ENCODE results near the gene CYP4F12. TPM values are rescaled to one million over a fixed set of nuclear protein-coding genes. Genes with fewer than 3 reads are reported as not detected.
"Not testable (repeated sequence)": the region's sequence is repeated elsewhere in the genome, so short reads cannot be mapped to it uniquely, and the experiment has no call there.

Gene CYP4F12
- total and polyA plus RNA-seq, 4 donors, result 14.6 to 64.0 (median 25.0) TPM

DNA sequence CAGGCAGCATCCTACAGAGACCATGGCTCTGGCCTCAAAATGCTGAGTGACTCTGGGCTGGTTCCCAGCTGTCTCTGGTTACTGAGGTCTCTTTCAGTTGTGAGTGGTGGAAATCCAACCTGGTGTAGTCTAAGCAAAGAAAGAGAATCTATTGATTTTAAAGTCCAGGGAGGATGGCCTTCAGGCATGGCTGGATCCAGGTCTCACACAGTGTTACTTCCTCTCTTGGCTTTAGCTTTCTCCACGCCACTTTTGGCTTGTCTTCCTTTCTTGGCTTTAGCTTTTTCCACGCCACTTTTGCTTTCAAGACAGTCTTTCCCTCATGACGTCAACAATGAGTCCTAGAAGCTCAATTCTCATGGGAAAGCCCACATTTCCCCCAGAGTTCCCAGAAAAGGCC is 28.1 kb upstream of the CYP4F12 start:
- 44% methylated on average over 3 of the region's 3 CpGs for WGBS
- Histone ChIP-seq H3K27me3 (ENCODE audit: control insufficient read depth in 4 of 4, insufficient read depth in 4 of 4, low read length in 3 of 4) (no peaks in the 10 kb centered on the region), H3K4me1 (ENCODE audit: control insufficient read depth in 4 of 4, insufficient read depth in 4 of 4, low read length in 3 of 4) (peaks cover 8 to 73% (median 60%) of the 10 kb centered on the region in 4 donors), H3K9ac (ENCODE audit: low read depth in 1 of 2, low read length in 2 of 2) (no peak overlapping the region), H3K9me3 (ENCODE audit: control insufficient read depth in 4 of 4, low read length in 3 of 4) (no peaks in the 10 kb centered on the region), H3K36me3 (ENCODE audit: control insufficient read depth in 4 of 4, insufficient read depth in 3 of 4, low read depth in 1 of 4, low read length in 3 of 4) (peaks cover 0 to 33% (median 23%) of the 10 kb centered on the region in 4 donors), H3K4me3 (ENCODE audit: low read depth in 1 of 3, low read length in 3 of 3) (peak overlapping the region in 2 of 3 donors; percentile 17 to 94), H3K27ac (ENCODE audit: low read depth in 1 of 2, low read length in 2 of 2) (peak overlapping the region; percentile 78 to 99)
- DNase-seq (ENCODE audit: low spot score), result no peak
- no peak for TF ChIP-seq HNF4G (IDR thresholded peaks at IDR 0.05)
- TF ChIP-seq, protein P1, sequence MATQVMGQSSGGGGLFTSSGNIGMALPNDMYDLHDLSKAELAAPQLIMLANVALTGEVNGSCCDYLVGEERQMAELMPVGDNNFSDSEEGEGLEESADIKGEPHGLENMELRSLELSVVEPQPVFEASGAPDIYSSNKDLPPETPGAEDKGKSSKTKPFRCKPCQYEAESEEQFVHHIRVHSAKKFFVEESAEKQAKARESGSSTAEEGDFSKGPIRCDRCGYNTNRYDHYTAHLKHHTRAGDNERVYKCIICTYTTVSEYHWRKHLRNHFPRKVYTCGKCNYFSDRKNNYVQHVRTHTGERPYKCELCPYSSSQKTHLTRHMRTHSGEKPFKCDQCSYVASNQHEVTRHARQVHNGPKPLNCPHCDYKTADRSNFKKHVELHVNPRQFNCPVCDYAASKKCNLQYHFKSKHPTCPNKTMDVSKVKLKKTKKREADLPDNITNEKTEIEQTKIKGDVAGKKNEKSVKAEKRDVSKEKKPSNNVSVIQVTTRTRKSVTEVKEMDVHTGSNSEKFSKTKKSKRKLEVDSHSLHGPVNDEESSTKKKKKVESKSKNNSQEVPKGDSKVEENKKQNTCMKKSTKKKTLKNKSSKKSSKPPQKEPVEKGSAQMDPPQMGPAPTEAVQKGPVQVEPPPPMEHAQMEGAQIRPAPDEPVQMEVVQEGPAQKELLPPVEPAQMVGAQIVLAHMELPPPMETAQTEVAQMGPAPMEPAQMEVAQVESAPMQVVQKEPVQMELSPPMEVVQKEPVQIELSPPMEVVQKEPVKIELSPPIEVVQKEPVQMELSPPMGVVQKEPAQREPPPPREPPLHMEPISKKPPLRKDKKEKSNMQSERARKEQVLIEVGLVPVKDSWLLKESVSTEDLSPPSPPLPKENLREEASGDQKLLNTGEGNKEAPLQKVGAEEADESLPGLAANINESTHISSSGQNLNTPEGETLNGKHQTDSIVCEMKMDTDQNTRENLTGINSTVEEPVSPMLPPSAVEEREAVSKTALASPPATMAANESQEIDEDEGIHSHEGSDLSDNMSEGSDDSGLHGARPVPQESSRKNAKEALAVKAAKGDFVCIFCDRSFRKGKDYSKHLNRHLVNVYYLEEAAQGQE (IDR thresholded peaks at IDR 0.05), result no peak

DNA sequence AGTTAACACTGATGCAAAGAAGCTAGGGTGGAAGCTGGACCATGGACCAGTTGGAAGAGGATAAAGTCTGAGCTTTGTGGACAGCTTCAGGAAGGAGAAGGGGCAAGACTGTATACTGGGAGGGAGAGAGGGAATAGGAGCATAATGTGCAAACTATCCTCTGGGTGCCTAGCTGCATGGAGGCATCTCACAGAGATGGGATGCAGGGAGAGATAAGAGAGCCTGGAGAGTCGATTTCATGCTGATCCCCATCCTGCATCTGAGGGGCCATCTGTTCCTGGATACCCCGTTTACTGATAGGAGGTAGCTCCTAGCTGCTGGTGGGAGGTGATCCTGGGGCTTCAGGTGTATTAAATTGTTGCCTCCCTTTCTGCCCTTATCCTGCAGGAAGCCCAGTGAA is 23.4 kb upstream of the CYP4F12 start:
- DNase-seq (ENCODE audit: low spot score), result no peak
- Histone ChIP-seq H3K27me3 (ENCODE audit: control insufficient read depth in 4 of 4, insufficient read depth in 4 of 4, low read length in 3 of 4) (no peaks in the 10 kb centered on the region), H3K9ac (ENCODE audit: low read depth in 1 of 2, low read length in 2 of 2) (no peak overlapping the region), H3K9me3 (ENCODE audit: control insufficient read depth in 4 of 4, low read length in 3 of 4) (no peaks in the 10 kb centered on the region), H3K4me3 (ENCODE audit: low read depth in 1 of 3, low read length in 3 of 3) (no peak overlapping the region), H3K27ac (ENCODE audit: low read depth in 1 of 2, low read length in 2 of 2) (no peak overlapping the region), H3K36me3 (ENCODE audit: control insufficient read depth in 4 of 4, insufficient read depth in 3 of 4, low read depth in 1 of 4, low read length in 3 of 4) (peaks cover 10 to 50% (median 34%) of the 10 kb centered on the region in 4 donors), H3K4me1 (ENCODE audit: control insufficient read depth in 4 of 4, insufficient read depth in 4 of 4, low read length in 3 of 4) (peaks cover 13 to 68% (median 44%) of the 10 kb centered on the region in 4 donors)
- WGBS, result 85% methylated on average over 2 of the region's 2 CpGs
- TF ChIP-seq, protein P2, sequence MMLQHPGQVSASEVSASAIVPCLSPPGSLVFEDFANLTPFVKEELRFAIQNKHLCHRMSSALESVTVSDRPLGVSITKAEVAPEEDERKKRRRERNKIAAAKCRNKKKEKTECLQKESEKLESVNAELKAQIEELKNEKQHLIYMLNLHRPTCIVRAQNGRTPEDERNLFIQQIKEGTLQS (IDR thresholded peaks at IDR 0.05), result no peak
- TF ChIP-seq JUND (IDR thresholded peaks at IDR 0.05) (no peak), EGR1 (IDR thresholded peaks at IDR 0.05; ENCODE audit: low read depth in 2 of 2) (no peak), SP1 (IDR thresholded peaks at IDR 0.05) (no peak), NR2F2 (IDR thresholded peaks at IDR 0.05) (no peak), FOXA1 (IDR thresholded peaks at IDR 0.05) (no peak), RXRA (IDR thresholded peaks at IDR 0.05) (no peak), HNF4G (IDR thresholded peaks at IDR 0.05) (no peak)
- TF ChIP-seq, protein P3, sequence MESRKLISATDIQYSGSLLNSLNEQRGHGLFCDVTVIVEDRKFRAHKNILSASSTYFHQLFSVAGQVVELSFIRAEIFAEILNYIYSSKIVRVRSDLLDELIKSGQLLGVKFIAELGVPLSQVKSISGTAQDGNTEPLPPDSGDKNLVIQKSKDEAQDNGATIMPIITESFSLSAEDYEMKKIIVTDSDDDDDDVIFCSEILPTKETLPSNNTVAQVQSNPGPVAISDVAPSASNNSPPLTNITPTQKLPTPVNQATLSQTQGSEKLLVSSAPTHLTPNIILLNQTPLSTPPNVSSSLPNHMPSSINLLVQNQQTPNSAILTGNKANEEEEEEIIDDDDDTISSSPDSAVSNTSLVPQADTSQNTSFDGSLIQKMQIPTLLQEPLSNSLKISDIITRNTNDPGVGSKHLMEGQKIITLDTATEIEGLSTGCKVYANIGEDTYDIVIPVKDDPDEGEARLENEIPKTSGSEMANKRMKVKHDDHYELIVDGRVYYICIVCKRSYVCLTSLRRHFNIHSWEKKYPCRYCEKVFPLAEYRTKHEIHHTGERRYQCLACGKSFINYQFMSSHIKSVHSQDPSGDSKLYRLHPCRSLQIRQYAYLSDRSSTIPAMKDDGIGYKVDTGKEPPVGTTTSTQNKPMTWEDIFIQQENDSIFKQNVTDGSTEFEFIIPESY (IDR thresholded peaks at IDR 0.05), result no peak
- TF ChIP-seq, protein P4, sequence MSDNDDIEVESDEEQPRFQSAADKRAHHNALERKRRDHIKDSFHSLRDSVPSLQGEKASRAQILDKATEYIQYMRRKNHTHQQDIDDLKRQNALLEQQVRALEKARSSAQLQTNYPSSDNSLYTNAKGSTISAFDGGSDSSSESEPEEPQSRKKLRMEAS (IDR thresholded peaks at IDR 0.05), result no peak

DNA sequence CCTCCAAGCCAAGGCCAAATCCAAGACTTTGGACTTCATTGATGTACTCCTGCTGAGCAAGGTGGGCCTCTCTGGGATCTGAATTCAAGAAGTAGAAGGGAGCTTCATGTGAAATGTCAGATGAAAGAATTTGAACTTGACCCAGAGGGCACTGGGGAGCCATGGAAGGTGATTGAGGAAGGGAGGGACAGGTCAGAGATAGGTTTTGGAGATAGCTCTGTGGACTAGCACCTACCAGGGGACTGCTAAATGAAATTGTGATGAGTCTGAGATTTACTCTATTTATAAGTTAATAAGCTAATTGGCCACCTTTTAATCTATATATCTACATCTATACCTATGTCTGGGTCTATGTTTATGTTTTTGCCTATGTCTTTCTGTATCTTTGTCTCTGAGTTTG is 22.8 kb upstream of the CYP4F12 start:
- not testable (repeated sequence) for H3K27me3 ChIP-seq (ENCODE audit: control insufficient read depth in 4 of 4, insufficient read depth in 4 of 4, low read length in 3 of 4); H3K27ac ChIP-seq (ENCODE audit: low read depth in 1 of 2, low read length in 2 of 2); H3K9me3 ChIP-seq (ENCODE audit: control insufficient read depth in 4 of 4, low read length in 3 of 4); DNase-seq (ENCODE audit: low spot score); H3K9ac ChIP-seq (ENCODE audit: low read depth in 1 of 2, low read length in 2 of 2); H3K4me3 ChIP-seq (ENCODE audit: low read depth in 1 of 3, low read length in 3 of 3)
- Histone ChIP-seq H3K4me1 (ENCODE audit: control insufficient read depth in 4 of 4, insufficient read depth in 4 of 4, low read length in 3 of 4) (peaks cover 12 to 66% (median 38%) of the 10 kb centered on the region in 4 donors), H3K36me3 (ENCODE audit: control insufficient read depth in 4 of 4, insufficient read depth in 3 of 4, low read depth in 1 of 4, low read length in 3 of 4) (peaks cover 10 to 50% (median 35%) of the 10 kb centered on the region in 4 donors)
